ENCODE measurements around the gene TESPA1.

Gene TESPA1

DNA sequence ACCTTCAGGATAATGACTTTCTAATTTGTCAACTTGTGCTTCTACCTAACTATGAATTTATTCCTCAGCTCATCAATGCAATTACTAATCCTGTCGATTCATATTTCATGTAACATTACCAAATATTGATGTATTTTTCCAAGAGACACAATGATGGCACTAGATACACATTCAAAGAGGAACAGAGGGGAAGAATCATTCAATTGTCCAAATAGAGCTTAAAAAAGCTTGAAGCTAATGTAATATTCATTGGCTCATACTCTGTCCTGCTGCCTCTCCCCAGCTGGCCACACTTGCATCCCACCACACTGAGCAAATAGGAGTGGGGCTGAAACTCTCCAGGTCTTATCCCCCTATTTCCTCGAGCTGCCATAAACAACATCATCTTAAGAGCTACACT, 9.3 kb downstream of the TESPA1 start:
- no peak for DNase-seq
- no peaks in the 10 kb centered on the region for H3K9me3 Mint-ChIP-seq
- H3K27ac Mint-ChIP-seq = no peak overlapping the region
- peaks cover 87% of the 10 kb centered on the region for H3K36me3 Mint-ChIP-seq
- CTCF ChIA-PET = interaction anchor here (0.5 to 4.3 kb wide), 6 partner anchors 11 to 373 kb away, joined by 3 to 13 read pairs (median 4); no protein-coding TSS in a partner anchor
- H3K4me1 Mint-ChIP-seq = peaks cover 89% of the 10 kb centered on the region
- no peak overlapping the region for H3K4me3 Mint-ChIP-seq
- H3K27me3 Mint-ChIP-seq = no peaks in the 10 kb centered on the region

DNA sequence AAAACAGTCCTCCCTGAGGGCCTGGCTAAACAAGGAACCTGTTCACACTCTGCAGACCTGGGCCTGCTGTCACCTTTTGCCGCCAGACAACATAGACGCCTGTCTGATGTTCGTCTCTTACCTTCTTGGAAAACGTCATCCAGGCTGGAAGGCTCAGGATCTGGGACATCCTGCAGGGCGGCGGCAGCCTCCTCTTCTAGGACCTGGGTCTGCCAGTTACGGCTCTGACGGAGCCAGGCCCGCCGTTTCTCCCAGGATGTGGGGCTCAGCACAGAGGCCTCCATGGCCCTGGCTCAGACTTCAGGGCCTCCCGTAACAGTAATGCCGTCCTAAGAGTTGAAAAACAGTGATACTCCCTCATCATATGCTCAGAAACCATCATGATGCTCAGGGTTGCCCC, 10.3 kb downstream of the TESPA1 start:
- Mint-ChIP-seq H3K9me3 (no peaks in the 10 kb centered on the region), H3K4me1 (peaks cover 85% of the 10 kb centered on the region), H3K36me3 (peaks cover 79% of the 10 kb centered on the region), H3K27me3 (no peaks in the 10 kb centered on the region), H3K27ac (peak overlapping the region; percentile 29), H3K4me3 (no peak overlapping the region)
- CTCF ChIA-PET = interaction anchor here (1.0 to 4.3 kb wide), 4 partner anchors 16 to 224 kb away, joined by 3 to 13 read pairs (median 6); no protein-coding TSS in a partner anchor
- no peak for DNase-seq

DNA sequence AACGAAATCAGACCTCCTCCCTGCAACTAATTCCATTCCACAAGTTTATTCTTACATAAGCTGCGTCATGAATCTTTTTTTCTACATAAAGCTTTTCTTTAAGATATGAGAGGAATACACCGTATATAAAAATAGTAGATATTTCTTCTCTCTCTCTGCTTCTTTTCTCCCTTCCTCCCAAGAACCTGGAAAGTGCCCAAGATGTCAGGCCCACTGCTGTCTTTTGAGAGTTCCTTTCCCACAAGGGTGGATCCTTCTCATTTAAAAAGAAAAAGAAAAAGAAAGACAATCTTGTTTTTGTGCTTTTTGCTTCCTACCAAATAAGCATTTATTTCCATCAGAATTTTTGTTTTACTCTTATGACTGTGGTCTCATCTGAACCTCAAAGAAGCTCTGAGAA, 11.0 kb downstream of the TESPA1 start:
- H3K9me3 Mint-ChIP-seq = no peaks in the 10 kb centered on the region
- H3K4me1 Mint-ChIP-seq = peaks cover 83% of the 10 kb centered on the region
- CTCF ChIA-PET = interaction anchor here (1.1 to 1.3 kb wide), 3 partner anchors 16 to 223 kb away, joined by 4 to 8 read pairs (median 5); no protein-coding TSS in a partner anchor
- H3K27ac Mint-ChIP-seq = peak overlapping the region; percentile 26
- no peak for DNase-seq
- H3K4me3 Mint-ChIP-seq = no peak overlapping the region
- no peaks in the 10 kb centered on the region for H3K27me3 Mint-ChIP-seq
- peaks cover 75% of the 10 kb centered on the region for H3K36me3 Mint-ChIP-seq

DNA sequence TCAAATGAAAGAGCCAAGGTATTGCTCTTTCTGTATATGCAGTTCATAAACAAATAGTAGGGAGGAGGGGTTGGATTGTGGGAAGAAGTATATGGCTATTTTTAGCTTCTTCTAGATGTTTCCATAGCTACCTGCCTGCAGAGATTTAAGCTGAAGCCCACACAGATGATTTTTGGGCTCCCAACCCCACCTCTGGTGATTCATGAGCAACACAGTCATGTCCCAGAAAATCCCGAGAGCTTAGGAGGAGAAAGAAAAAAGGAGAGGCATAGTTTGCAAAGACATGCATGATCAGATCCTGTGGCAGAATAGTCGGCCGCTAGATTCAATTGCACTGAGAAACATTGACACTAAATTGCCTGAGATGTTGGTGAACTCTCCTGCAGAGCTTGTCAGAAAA, 13.8 kb downstream of the TESPA1 start:
- H3K27ac Mint-ChIP-seq = no peak overlapping the region
- H3K4me1 Mint-ChIP-seq = peaks cover 80% of the 10 kb centered on the region
- H3K9me3 Mint-ChIP-seq = no peaks in the 10 kb centered on the region
- peaks cover 79% of the 10 kb centered on the region for H3K36me3 Mint-ChIP-seq
- no peak for DNase-seq
- no peak overlapping the region for H3K4me3 Mint-ChIP-seq
- H3K27me3 Mint-ChIP-seq = no peaks in the 10 kb centered on the region
- CTCF ChIA-PET = interaction anchor here (0.7 to 3.3 kb wide), 7 partner anchors 9 to 211 kb away, joined by 4 to 19 read pairs (median 5); no protein-coding TSS in a partner anchor

DNA sequence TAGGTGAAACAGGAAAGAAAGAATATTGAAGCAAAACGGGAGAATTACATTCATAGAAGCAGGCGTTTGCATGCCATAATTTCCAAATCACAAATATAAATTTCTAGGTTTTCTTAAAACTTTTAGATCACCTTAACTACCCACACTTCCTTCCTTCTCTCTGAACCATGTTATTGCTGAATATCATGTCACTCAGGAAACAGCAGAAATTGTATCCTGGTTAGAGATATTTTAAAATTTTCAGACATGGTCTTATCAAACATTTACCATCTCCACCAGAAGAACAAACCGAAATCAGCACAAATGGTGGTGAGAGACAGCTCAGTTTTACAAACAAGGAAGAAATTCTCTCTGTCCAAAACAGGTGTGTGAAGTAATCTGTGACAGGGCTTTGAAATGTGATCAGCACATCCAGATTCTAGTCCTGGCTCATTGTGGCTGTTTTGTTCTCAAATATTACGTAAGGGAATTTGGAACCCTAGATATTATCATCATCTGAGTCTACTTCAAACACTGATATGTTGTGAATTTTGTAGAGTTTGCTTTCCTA, 16.3 kb downstream of the TESPA1 start:
- Mint-ChIP-seq H3K27ac (peak overlapping the region; percentile 90), H3K4me1 (peaks cover 62% of the 10 kb centered on the region), H3K9me3 (no peaks in the 10 kb centered on the region)

DNA sequence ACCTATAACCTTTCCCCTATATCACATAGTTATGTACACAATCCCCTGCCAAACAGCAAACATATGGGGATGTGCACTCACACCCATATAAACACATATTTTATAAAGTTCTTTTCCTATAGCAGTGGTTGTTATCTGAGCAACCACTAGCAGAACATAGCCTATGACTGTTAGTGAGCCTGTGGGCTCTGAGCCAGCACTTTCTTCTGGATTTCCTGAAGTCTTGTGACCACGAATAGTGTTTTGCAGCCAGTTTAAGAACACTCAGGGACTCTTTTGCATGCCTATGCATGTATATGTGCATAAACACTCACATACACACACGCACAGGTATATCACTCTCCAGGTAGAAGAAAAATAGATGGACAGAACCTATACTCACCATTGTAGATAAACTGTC, 17.1 kb downstream of the TESPA1 start:
- peaks cover 79% of the 10 kb centered on the region for H3K36me3 Mint-ChIP-seq
- H3K4me3 Mint-ChIP-seq = no peak overlapping the region
- no peak for DNase-seq
- no peaks in the 10 kb centered on the region for H3K27me3 Mint-ChIP-seq
- peaks cover 62% of the 10 kb centered on the region for H3K4me1 Mint-ChIP-seq
- no peaks in the 10 kb centered on the region for H3K9me3 Mint-ChIP-seq
- CTCF ChIA-PET = no interaction called here
- peak overlapping the region; percentile 90 for H3K27ac Mint-ChIP-seq

More for the DNA sequence above, 16.3 kb downstream of the TESPA1 start:
- peaks cover 79% of the 10 kb centered on the region for H3K36me3 Mint-ChIP-seq
- DNase-seq = no peak
- CTCF ChIA-PET = interaction anchor here (1.1 to 3.3 kb wide), 4 partner anchors 10 to 104 kb away, joined by 5 to 19 read pairs (median 6); no protein-coding TSS in a partner anchor
- peak overlapping the region; percentile 24 for H3K4me3 Mint-ChIP-seq
- H3K27me3 Mint-ChIP-seq = no peaks in the 10 kb centered on the region

DNA sequence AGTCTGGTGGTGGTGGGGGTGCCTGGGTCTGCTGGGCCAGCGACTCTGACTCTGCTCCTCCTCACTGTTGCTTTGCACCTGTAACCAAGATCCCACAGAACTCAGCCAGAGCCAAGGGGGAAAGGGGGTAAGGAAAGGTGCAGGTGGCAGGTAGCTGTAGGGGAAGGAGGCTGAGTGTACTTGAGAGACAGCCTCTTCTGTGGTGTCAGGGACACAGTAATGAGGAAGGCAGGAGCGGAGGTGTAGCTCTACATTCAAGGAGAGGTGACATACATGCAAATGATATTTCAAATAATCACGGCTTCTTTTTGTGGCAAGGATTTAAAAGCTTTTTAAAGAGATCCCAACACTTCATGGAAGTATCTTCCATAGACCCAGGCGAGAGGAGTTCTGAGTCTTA, 23.4 kb downstream of the TESPA1 start:
- no peaks in the 10 kb centered on the region for H3K9me3 Mint-ChIP-seq
- H3K27ac Mint-ChIP-seq = peak overlapping the region; percentile 72
- peaks cover 66% of the 10 kb centered on the region for H3K4me1 Mint-ChIP-seq
- peaks cover 87% of the 10 kb centered on the region for H3K36me3 Mint-ChIP-seq
- DNase-seq = no peak
- no peaks in the 10 kb centered on the region for H3K27me3 Mint-ChIP-seq
- CTCF ChIA-PET = interaction anchor here (1.0 to 6.3 kb wide), 7 partner anchors 9 to 303 kb away, joined by 3 to 55 read pairs (median 15); partner anchors contain the start of gene MUCL1
- no peak overlapping the region for H3K4me3 Mint-ChIP-seq

DNA sequence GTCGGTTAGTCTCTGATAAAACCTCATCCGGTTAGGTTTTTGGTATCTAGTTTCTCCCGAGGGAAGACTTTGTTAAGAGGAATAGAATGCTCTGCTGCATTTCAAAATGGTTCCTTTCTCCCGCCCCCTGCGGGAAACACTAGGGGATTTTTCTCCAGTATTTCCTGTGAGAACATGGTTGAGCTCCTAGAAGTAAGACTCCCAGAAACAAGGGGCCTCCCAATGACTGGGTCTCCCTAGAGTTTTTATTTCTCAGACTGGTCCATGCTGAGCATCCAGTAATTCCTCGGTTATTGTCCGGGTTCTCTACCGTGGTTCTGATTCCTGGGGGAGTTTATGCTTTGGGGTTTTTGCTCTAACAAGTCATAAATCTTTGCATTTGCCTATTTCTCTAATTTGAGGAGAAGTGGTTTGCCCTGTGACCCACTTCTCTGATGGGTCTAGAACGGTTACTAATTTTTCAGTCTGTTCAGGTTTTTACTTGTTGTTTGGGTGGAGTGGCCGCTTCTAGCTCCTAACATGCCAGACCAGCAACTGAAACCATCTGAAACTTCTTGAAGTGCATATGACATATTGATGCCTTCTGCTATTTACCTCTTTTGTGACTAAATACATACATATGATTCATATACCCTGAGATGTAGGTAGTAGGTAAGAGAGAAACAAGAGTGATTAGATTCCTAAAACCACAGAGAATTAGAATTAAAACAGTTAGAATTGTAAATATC, 25.1 kb downstream of the TESPA1 start:
- Mint-ChIP-seq H3K27ac (peak overlapping the region; percentile 67), H3K9me3 (no peaks in the 10 kb centered on the region), H3K4me3 (no peak overlapping the region), H3K36me3 (peaks cover 86% of the 10 kb centered on the region), H3K27me3 (no peaks in the 10 kb centered on the region), H3K4me1 (peaks cover 72% of the 10 kb centered on the region)
- DNase-seq = no peak
- CTCF ChIA-PET = interaction anchor here (1.0 to 6.3 kb wide), 6 partner anchors 24 to 235 kb away, joined by 5 to 55 read pairs (median 18); partner anchors contain the start of gene MUCL1

DNA sequence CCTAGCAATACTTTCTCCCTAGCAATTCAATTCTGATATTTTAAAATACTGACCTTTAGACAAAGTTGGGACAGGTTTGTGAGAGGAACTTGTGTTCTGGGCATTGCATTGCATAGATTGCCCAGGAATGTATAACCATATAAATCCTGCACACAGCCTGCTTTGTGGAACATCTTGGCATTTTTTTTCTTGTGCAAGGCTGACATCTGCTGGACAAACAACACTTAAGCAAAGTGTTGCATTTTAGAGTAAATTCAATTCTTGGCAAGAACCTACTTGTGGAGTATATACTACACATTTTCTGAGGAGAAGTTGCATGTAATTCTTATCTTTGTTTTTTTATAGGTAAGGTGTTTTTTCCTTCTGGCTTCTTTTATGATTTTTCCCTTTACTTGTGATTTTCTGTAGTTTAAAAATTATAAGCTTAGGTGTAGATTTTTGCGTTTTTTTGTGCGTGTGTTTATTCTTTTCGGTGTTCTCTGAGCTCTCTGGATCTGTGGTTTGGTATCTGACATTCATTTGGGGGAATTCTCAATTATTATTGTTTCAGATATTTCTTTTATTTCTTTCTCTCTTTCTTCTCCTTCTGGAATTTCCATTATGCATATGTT, 26.4 kb downstream of the TESPA1 start:
- CTCF ChIA-PET = interaction anchor here (0.6 to 6.3 kb wide), 16 partner anchors 8 to 240 kb away, joined by 3 to 55 read pairs (median 6); partner anchors contain the start of gene MUCL1
- Mint-ChIP-seq H3K27ac (no peak overlapping the region), H3K27me3 (no peaks in the 10 kb centered on the region), H3K4me3 (no peak overlapping the region), H3K36me3 (peaks cover 89% of the 10 kb centered on the region), H3K9me3 (peaks cover 2% of the 10 kb centered on the region), H3K4me1 (peaks cover 73% of the 10 kb centered on the region)
- peak; percentile 65 for DNase-seq

DNA sequence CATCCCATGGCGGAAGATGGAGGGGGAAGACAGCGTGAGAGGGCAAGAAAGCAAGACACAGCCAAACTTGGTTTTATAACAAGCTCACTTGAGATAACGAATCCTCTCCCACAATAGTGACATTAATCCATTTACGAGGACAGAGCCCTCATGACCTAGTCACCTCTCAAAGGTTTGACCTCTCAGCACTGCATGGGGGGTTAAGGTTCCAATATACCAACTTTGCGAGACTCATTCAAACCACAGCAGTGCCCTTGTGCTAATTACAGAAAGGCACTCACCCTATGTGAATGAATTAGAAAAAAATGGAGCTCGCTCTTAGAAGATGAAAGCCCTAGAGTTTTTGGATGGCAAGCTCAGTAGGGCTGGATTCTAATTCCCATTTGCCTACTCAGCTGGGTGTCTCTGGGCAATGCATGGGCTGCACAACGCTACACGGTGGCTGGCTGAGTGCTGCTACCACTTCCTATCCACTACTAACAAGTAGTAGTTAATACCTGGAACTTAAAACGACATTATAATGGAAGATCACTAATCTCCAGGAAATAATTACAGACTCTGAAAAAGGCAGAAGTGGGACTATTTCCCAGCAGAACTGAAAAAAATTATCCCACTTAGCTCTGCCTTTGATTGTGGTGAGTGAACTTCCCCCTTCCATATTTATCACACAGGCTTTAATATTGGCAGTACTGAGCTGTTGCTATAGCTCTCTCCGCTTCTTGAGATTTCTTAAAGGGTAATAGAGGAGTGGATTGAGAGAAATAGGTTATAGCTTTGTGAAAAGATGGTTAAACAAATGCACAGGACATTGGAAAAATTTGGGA, 27.5 kb downstream of the TESPA1 start:
- CTCF ChIA-PET = interaction anchor here (0.6 to 6.3 kb wide), 18 partner anchors 9 to 255 kb away, joined by 3 to 55 read pairs (median 5); partner anchors contain the start of gene MUCL1
- Mint-ChIP-seq H3K4me3 (no peak overlapping the region), H3K9me3 (peaks cover 2% of the 10 kb centered on the region), H3K4me1 (peaks cover 70% of the 10 kb centered on the region), H3K27ac (no peak overlapping the region), H3K27me3 (no peaks in the 10 kb centered on the region), H3K36me3 (peaks cover 89% of the 10 kb centered on the region)
- no peak for DNase-seq

DNA sequence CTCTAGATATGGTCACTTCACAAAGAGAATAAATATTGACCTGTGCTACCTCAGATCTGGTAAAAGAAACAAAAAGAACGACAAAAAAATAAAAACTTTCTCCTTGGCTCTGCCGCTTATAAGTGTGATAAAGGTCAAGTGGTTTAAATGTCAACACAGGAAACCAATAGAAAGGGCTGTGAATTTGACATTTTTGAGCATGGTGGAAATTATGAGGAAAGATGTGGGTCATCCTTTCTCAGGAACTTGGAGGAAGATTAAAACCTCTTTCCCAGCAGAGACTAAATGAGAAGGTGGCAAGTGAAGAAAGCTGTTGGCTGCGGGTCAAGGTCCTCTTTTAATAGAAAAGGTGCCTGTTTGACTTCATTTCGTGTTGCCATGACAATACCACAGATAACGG, 28.2 kb downstream of the TESPA1 start:
- no peak overlapping the region for H3K27ac Mint-ChIP-seq
- no peaks in the 10 kb centered on the region for H3K27me3 Mint-ChIP-seq
- no peak overlapping the region for H3K4me3 Mint-ChIP-seq
- peaks cover 87% of the 10 kb centered on the region for H3K36me3 Mint-ChIP-seq
- DNase-seq = no peak
- peaks cover 4% of the 10 kb centered on the region for H3K9me3 Mint-ChIP-seq
- CTCF ChIA-PET = interaction anchor here (0.8 to 6.3 kb wide), 12 partner anchors 10 to 232 kb away, joined by 3 to 55 read pairs (median 6); partner anchors contain the start of gene MUCL1
- H3K4me1 Mint-ChIP-seq = peaks cover 69% of the 10 kb centered on the region

DNA sequence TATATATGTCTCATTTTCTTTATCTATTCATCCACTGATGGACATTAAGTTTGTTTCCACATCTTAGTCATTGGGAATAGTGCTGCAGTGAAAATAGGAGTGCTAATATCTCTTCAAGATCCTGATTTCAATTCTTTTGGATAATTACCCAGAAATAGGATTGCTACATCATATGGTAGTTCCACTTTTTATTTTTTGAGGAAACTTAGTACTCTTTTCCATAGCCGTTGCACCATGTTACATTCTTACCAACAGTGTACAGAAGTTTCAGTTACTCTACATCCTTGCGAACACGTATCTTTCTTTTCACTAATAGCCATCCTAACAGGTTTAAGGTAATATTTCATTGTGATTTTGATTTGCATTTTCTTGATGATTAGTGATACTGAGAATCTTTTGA, 29.8 kb downstream of the TESPA1 start:
- no peak overlapping the region for H3K4me3 Mint-ChIP-seq
- H3K4me1 Mint-ChIP-seq = peaks cover 72% of the 10 kb centered on the region
- no peak for DNase-seq
- H3K27ac Mint-ChIP-seq = no peak overlapping the region
- no peaks in the 10 kb centered on the region for H3K27me3 Mint-ChIP-seq
- peaks cover 88% of the 10 kb centered on the region for H3K36me3 Mint-ChIP-seq
- H3K9me3 Mint-ChIP-seq = peaks cover 7% of the 10 kb centered on the region
- CTCF ChIA-PET = no interaction called here

DNA sequence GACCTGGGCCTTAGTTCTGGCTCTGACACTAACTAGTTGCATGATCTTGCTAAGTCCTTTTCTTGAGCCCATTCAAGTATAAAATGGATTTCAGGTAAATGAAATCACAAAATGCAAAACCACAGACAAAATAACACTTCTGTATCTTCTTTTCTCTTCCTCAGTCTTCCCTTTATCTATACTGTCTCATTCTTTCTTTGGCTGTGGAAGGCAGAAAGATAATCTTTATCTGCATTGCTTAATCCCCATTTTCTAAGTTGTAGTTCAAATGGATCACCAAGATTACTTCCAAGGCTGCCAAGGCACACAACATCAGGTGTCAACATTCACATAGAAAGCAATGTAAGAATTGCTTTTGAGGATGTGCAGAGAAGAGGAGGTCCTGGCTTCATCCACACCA, 30.3 kb downstream of the TESPA1 start:
- Mint-ChIP-seq H3K4me3 (no peak overlapping the region), H3K27ac (peak overlapping the region; percentile 68), H3K27me3 (no peaks in the 10 kb centered on the region), H3K9me3 (peaks cover 7% of the 10 kb centered on the region), H3K36me3 (peaks cover 86% of the 10 kb centered on the region), H3K4me1 (peaks cover 66% of the 10 kb centered on the region)
- no peak for DNase-seq
- CTCF ChIA-PET = no interaction called here
